Measurements from ENCODE around the gene RPL13. TPM values are rescaled to one million over a fixed set of nuclear protein-coding genes. Genes with fewer than 3 reads are reported as not detected.

The RPL13 gene
- total RNA-seq, 1 experiment from 2014 or later = 2,846 TPM

DNA sequence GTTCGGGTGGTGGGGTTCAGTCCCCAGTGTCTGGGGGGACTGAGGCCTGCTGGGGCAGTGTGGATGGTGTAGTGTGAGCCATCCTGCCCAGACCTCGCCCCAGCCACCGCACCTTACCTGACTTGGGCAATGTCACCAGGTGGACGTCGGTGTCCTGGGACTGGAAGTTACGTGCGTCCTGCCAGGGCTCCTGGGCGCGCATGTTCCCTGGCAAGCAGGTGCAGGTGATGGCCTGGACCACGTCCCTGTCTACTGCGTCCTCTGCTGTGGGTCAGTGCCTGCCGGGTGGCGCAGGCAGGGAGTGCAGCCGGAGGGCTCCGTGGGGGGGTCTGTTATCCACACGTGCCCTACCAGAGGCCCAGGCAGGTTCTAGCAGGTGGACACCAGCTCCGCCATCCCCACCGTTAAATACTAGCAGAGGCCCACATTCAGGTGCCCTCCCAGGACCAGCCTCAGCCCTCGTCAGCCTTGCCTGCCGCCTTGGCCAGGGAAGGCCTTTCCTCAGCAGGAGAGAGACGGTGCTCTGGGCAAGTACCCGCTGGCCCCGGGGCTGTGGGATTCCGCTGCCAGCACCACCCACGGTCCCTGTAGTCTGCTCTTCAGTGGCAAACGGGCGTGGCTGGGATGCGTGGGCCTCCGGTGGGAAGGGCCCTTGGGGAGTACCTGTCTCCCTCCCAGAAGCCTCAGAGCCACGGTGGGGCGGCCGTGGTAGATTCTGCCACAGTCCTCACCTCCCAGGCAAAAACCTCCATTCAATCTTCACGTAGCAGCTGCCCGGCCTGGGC, 44.9 kb downstream of the RPL13 start:
- Mint-ChIP-seq H3K27me3 (ENCODE audit: insufficient read depth, unreplicated experiment) (no peaks in the 10 kb centered on the region), H3K9me3 (ENCODE audit: unreplicated experiment) (no peaks in the 10 kb centered on the region), H3K4me3 (ENCODE audit: unreplicated experiment) (no peak overlapping the region), H3K27ac (ENCODE audit: unreplicated experiment) (no peak overlapping the region), H3K36me3 (ENCODE audit: insufficient read depth, unreplicated experiment) (no peaks in the 10 kb centered on the region), H3K4me1 (ENCODE audit: low read depth, unreplicated experiment) (peaks cover 6% of the 10 kb centered on the region)
- Histone ChIP-seq H3K9me3 (no peaks in the 10 kb centered on the region; the same call in 1 of the 2 replicates), H3K4me1 (peaks cover 26% of the 10 kb centered on the region), H3K27me3 (replicated peaks; ENCODE audit: control insufficient read depth, insufficient read depth, low read length) (no peaks in the 10 kb centered on the region), H3K36me3 (ENCODE audit: control insufficient read depth, insufficient read depth, low read length) (no peaks in the 10 kb centered on the region), H3K4me3 (ENCODE audit: low read depth, low read length) (no peak overlapping the region)
- no TSS peak for BruUV-seq (replicated peaks)
- CTCF ChIA-PET = no interaction called here
- no peak for DNase-seq
- intact Hi-C loops (cut with micrococcal nuclease; ENCODE audit: unreplicated experiment) = no loop called here
- POLR2A ChIA-PET = no interaction called here
- TF ChIP-seq, protein P1, sequence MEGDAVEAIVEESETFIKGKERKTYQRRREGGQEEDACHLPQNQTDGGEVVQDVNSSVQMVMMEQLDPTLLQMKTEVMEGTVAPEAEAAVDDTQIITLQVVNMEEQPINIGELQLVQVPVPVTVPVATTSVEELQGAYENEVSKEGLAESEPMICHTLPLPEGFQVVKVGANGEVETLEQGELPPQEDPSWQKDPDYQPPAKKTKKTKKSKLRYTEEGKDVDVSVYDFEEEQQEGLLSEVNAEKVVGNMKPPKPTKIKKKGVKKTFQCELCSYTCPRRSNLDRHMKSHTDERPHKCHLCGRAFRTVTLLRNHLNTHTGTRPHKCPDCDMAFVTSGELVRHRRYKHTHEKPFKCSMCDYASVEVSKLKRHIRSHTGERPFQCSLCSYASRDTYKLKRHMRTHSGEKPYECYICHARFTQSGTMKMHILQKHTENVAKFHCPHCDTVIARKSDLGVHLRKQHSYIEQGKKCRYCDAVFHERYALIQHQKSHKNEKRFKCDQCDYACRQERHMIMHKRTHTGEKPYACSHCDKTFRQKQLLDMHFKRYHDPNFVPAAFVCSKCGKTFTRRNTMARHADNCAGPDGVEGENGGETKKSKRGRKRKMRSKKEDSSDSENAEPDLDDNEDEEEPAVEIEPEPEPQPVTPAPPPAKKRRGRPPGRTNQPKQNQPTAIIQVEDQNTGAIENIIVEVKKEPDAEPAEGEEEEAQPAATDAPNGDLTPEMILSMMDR (IDR thresholded peaks at IDR 0.05; ENCODE audit: insufficient read depth in 1 of 2, low read depth in 1 of 2, low read length in 1 of 2, severe bottlenecking in 1 of 2, unreplicated experiment in 1 of 2) = no peak

DNA sequence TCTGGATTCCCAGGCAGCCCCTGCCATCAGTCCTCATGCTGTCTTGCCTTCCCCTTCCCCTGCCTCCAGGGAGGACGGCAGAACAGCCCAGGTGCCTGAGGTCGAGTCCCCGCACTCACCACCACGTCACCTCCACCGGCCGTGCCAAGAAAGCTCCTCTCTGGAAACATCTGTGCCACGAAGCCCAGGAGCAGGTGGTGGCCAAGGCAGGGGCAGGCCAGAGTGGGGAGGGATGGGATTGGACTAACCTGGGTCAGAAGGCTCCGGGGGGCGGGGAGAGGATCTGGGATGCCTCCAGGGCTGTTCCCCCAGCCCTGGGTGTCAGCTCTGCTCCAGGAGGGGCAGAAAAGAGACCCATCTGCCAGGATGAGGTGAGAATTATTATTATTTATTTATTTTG, 45.5 kb downstream of the RPL13 start:
- Mint-ChIP-seq H3K9me3 (ENCODE audit: unreplicated experiment) (no peaks in the 10 kb centered on the region), H3K36me3 (ENCODE audit: insufficient read depth, unreplicated experiment) (no peaks in the 10 kb centered on the region), H3K27me3 (ENCODE audit: insufficient read depth, unreplicated experiment) (no peaks in the 10 kb centered on the region), H3K27ac (ENCODE audit: unreplicated experiment) (no peak overlapping the region), H3K4me3 (ENCODE audit: unreplicated experiment) (no peak overlapping the region), H3K4me1 (ENCODE audit: low read depth, unreplicated experiment) (peaks cover 9% of the 10 kb centered on the region)
- intact Hi-C loops (cut with micrococcal nuclease; ENCODE audit: unreplicated experiment) = no loop called here
- no peak for DNase-seq
- no TSS peak for BruUV-seq (replicated peaks)
- ChIA-PET CTCF (no interaction called here), POLR2A (no interaction called here)
- Histone ChIP-seq H3K36me3 (ENCODE audit: control insufficient read depth, insufficient read depth, low read length) (no peaks in the 10 kb centered on the region), H3K27me3 (replicated peaks; ENCODE audit: control insufficient read depth, insufficient read depth, low read length) (no peaks in the 10 kb centered on the region), H3K4me1 (peaks cover 26% of the 10 kb centered on the region), H3K9me3 (no peaks in the 10 kb centered on the region; the same call in 1 of the 2 replicates), H3K4me3 (ENCODE audit: low read depth, low read length) (no peak overlapping the region)
- TF ChIP-seq, protein P1 (IDR thresholded peaks at IDR 0.05; ENCODE audit: insufficient read depth in 1 of 2, low read depth in 1 of 2, low read length in 1 of 2, severe bottlenecking in 1 of 2, unreplicated experiment in 1 of 2) = no peak

DNA sequence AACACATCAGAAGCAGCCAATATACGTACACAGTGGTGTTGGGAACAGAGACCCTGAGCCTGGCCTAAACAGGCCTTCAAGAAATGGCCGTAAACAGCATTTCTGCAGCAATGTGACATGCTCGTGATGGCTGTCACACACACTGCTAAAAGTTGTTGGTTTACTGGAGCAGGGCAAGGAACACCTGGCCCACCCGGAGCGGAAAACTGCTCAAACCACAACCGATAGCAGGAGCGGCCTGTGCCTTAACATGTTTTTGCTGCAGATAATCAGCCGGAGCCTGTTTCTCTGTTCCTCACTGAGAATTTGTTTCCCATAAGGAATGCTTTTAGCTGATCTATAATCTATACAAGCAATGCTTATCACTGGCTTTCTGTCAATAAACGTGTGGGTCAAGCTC, 47.0 kb downstream of the RPL13 start:
- H3K27ac Mint-ChIP-seq (ENCODE audit: unreplicated experiment) = no peak overlapping the region
- no peaks in the 10 kb centered on the region for H3K36me3 Mint-ChIP-seq (ENCODE audit: insufficient read depth, unreplicated experiment)
- Histone ChIP-seq H3K27me3 (replicated peaks; ENCODE audit: control insufficient read depth, insufficient read depth, low read length) (no peaks in the 10 kb centered on the region), H3K36me3 (ENCODE audit: control insufficient read depth, insufficient read depth, low read length) (no peaks in the 10 kb centered on the region), H3K9me3 (no peaks in the 10 kb centered on the region; the same call in 1 of the 2 replicates), H3K4me3 (ENCODE audit: low read depth, low read length) (no peak overlapping the region), H3K4me1 (peaks cover 28% of the 10 kb centered on the region)
- H3K4me1 Mint-ChIP-seq (ENCODE audit: low read depth, unreplicated experiment) = peaks cover 17% of the 10 kb centered on the region
- POLR2A ChIA-PET = no interaction called here
- H3K9me3 Mint-ChIP-seq (ENCODE audit: unreplicated experiment) = no peaks in the 10 kb centered on the region
- DNase-seq = no peak
- CTCF ChIA-PET = no interaction called here
- intact Hi-C loops (cut with micrococcal nuclease; ENCODE audit: unreplicated experiment) = no loop called here
- no peaks in the 10 kb centered on the region for H3K27me3 Mint-ChIP-seq (ENCODE audit: insufficient read depth, unreplicated experiment)
- TF ChIP-seq, protein P1 (IDR thresholded peaks at IDR 0.05; ENCODE audit: insufficient read depth in 1 of 2, low read depth in 1 of 2, low read length in 1 of 2, severe bottlenecking in 1 of 2, unreplicated experiment in 1 of 2) = no peak
- no TSS peak for BruUV-seq (replicated peaks)
- no peak overlapping the region for H3K4me3 Mint-ChIP-seq (ENCODE audit: unreplicated experiment)
